ENCODE data around the gene NEO1.
"Not testable (repeated sequence)": the region's sequence is repeated elsewhere in the genome, so short reads cannot be mapped to it uniquely, and the experiment has no call there.

NEO1 gene

DNA sequence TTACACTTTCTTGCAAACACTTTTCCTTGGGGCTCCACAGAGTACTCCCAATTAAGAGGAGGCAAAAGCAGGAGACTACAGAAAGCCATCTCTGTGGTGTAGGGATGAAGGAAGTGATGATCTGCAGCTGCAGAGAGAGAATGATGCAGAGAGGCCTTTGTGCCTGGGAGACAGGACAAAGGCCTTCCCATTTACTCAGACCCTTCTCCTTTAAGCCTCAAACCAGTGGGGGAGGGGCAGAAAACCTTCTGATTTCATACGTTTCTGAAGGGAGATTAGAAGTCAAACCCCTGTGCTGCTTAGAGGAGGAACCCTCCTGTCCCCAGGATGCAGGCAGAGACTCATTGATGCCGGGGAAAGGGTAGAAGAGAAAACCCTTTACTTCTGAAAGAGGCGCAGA lies 130.8 kb downstream of the NEO1 start:
- DNase-seq (ENCODE audit: low read depth in 1 of 2, low spot score in 1 of 2), result no peak

DNA sequence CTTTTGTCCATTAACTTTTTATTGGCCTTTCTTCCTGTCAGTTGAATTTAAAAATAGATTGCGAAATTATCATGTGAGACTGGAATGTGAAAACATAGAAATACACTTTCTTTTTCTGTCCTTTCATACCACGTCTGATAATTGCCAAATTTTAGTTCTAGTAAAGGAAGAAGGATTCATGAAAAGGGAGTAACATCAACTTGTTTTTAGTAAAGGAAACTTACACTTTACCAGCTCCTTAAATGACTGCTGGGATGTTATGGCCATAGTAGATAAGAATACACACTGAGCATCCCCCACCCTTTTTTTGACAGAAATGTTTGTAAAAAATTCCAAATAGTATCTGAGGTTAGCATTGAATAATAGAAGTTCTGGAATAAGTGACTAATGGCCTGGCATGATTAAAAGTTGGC lies 137.9 kb downstream of the NEO1 start:
- no peak for DNase-seq (ENCODE audit: low read depth in 1 of 2, low spot score in 1 of 2)

GRCh38 chr15:73195166-73195565 lies 142.9 kb downstream of the NEO1 start:
- no peak for DNase-seq (ENCODE audit: low read depth in 1 of 2, low spot score in 1 of 2)

DNA sequence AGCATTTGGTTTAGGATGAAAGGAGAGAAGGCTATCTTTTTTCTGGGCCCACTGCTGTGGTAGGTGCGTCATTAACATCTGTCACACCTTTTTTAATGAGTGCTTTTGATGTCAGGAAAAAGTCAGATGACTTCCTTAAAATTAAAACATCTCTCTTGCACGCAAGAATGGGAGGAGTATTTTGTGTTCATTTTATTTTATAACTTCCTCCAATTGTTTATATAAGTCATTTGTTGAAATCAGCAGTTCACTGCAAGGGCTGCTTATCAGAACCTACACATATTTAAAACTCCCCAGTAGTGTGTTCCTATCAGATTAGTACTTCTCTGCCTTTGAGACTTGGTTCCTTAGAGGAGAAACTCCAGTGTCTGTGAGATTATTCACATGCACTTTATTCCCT lies 143.8 kb downstream of the NEO1 start:
- DNase-seq (ENCODE audit: low read depth in 1 of 2, low spot score in 1 of 2), result no peak

GRCh38 chr15:73200339-73200738 lies 148.1 kb downstream of the NEO1 start:
- DNase-seq (ENCODE audit: low read depth in 1 of 2, low spot score in 1 of 2), result no peak

DNA sequence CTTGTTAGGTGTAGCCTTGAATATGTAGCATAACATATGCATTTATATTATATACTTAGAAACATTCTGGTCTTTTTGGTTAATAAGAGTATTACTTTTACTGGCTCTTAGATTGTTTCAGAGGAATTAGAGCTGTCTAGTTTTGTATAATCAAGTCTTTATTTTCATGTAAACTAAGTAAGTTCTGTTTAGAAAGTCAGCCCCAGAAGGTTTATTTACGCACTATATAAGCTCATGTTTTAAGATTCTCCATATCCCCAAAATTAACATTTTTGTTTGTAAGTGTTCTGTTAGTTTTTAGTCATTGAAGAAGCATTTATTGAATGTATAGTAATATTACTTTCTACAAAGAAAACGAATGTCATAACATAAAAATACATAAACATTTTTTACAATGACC lies 158.4 kb downstream of the NEO1 start:
- DNase-seq (ENCODE audit: low read depth in 1 of 2, low spot score in 1 of 2), result no peak

GRCh38 chr15:73212424-73212823 lies 160.2 kb downstream of the NEO1 start:
- no peak for DNase-seq (ENCODE audit: low read depth in 1 of 2, low spot score in 1 of 2)

GRCh38 chr15:73221450-73221849 lies 169.2 kb downstream of the NEO1 start:
- DNase-seq (ENCODE audit: low read depth in 1 of 2, low spot score in 1 of 2), result not testable (repeated sequence)

- no peak for DNase-seq (ENCODE audit: low read depth in 1 of 2, low spot score in 1 of 2)
Measured at GRCh38 chr15:73225358-73226015, 173.2 kb downstream of the NEO1 start.

DNA sequence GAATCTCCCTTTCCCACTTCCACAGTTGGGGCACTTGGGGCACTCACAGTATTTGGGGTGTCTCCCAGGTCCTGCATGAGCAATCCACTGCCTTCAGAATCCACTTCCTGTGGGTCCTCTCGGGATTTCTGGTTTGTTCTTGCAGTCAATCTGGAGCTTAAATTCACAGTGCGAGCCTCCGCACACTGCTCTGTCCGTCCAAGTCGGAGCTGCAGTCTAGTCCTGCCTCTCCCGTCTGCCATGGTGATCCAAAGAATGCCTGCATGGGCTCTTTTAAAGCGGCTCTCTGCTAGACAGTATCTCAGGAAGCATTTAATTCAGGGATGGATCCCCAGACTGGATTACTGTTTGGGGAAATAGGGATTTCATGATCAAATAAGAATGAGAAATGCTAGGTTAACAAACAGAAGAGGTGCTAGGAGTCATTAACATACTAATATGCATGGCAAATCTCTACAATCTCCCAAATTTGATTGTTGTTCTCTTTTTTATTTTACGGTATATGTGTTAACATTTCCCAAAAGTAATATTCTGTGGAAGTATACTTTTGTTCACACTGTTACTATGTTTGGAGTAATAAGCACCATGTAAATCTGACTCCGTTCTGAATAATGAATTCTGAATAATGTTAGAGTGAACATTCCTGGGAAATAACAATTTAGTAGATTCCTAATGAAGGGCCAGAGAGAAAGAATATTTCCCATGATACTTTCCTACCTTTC lies 174.0 kb downstream of the NEO1 start:
- no peak for DNase-seq (ENCODE audit: low read depth in 1 of 2, low spot score in 1 of 2)

- DNase-seq (ENCODE audit: low read depth in 1 of 2, low spot score in 1 of 2), result no peak
Measured at GRCh38 chr15:73227433-73228056, 175.3 kb downstream of the NEO1 start.

DNA sequence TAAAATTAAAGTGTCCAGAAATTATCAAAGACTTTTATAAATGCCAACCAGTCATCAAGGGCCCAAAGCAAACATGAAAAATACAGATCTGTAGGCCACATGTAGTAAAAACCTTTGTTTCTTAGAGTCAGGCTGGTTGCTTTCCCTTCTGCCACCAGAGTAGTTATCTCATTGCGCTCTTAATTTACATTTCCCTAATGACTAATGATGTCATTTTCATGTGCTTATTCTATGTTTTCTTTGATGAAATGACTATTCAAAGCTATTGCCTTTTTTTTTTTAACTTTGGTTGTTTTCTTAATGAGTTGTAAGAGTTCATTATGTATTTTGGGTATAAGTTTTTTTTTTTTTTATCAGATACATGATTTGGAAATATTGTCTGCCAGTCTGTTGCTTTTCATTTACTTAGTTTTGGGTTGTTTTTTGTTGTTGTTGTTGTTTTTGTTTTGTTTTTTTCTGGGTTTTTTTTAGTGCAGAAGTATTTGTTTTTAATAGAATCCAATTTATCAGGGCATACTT lies 175.9 kb downstream of the NEO1 start:
- DNase-seq (ENCODE audit: low read depth in 1 of 2, low spot score in 1 of 2), result no peak

DNA sequence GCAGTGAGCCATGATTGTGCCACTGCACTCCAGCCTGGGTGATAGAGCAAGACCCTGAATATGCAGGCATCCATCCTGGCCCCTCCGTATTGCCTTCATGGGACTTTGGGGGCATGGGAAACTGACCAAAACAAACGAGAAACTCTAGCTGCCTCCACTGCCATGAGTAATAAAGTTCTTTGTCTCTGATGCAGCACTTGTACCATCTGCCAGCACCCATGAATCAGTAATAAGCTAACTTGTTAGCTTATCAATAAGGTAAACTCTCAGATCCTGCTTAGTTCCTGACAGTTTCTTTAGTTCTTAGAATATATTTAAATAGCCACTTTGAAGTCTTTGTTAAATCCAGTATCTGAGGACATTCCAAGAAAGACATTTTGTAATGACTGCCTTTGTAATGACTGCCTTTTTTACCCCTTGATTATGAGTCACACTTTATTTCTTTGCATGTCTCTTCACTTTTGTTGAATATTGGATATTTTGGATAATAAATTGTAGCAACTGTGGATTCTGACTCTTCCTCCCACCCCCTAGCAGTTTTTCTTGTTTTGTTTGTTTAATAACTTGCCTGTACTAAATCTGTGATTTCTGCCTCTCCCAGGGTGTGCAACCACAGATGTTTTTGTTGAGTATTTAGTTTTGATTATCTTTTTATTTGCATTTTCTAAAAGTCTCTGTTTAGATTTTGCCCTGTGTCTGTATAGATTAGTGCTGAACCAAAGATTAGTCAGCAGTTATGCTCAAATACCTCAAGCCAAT lies 179.6 kb downstream of the NEO1 start:
- no peak for DNase-seq (ENCODE audit: low read depth in 1 of 2, low spot score in 1 of 2)

DNA sequence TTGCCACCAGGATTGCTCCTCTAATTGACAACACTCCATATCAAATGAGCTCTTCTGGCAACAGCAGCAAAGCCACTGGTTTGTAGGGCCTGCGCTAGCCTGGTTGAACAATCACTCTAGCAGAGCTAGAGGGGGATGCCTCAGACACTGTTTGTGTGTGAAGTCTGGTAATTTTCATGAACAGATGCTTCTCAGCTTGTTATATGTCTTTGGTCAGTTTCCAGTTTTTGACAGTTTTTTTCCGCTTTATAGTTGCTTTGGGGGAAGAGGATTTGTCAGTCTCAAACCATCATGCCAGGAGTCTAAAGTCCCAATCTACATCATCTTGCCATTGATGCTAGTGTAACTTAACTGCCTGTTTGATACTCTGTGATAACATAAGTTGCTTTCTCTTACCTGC lies 180.5 kb downstream of the NEO1 start:
- no peak for DNase-seq (ENCODE audit: low read depth in 1 of 2, low spot score in 1 of 2)

DNA sequence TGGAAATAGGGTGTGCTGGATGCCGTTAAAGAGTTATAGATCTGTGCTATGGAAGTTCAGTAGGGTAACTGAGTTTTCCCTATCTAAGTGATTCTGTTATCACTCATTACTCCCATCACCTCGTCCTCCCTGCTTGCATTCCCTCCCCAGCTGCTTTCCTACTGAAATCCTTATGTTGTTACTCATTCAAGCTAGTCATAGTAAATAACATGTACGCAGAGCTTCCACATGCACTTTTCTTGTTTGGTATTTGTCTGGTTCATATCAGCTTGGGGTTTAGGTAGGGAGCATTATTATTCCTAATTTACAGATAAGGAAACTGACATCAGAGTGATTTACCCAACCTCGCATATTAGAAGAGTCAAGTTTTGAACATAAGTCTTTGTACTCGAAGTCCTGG lies 181.4 kb downstream of the NEO1 start:
- no peak for DNase-seq (ENCODE audit: low read depth in 1 of 2, low spot score in 1 of 2)

DNA sequence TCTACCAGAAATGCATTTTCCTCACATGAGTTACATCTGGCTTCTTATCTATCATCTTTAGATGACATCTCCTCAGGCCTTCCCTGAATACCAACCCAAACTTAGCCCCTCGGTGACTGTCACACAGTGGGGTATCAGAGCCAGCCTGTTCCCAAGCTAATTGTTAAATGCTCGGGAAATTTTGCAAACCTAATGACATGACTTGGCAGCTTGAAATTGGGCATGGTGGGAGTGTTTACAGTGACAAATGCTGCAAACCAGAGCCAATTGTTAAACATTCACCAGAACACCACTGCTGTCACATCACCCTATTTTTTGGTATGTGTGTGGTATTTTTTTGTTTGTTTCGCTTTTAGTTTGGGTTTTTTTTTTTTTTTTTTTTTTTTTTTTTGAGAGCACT lies 185.6 kb downstream of the NEO1 start:
- DNase-seq (ENCODE audit: low read depth in 1 of 2, low spot score in 1 of 2), result no peak

DNA sequence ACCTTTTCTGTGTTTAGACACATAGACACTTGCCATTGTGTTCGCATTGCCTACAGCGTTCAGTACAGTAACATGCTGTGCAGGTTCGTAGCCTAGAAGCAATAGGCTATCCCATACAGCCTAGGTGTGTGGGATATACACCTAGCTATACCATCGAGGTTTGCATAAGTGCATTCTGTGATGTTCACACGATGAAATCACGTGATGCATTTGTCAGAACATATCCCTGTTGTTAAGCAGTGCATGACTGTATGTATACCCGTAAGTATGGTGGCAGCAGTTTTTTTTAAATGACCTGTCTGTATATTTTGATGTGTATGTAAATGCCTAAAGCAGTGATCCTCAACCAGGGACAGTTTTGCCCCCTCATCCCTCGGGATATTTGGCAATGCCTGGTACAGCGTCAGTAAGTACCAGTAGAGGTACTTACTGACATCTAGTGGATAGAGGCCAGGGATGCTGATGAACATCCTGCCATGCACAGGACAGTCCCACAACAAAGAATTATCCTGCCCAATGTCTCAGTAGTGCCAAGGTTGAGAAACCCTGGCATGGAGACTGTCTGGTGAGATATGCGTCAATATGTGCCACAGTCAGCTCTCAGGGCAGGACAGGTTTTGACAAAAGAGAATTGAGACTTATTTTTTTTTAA lies 187.4 kb downstream of the NEO1 start:
- DNase-seq (ENCODE audit: low read depth in 1 of 2, low spot score in 1 of 2), result no peak

- DNase-seq (ENCODE audit: low read depth in 1 of 2, low spot score in 1 of 2), result peak; percentile 42 to 49
Measured at GRCh38 chr15:73240866-73241499, 188.7 kb downstream of the NEO1 start.

DNA sequence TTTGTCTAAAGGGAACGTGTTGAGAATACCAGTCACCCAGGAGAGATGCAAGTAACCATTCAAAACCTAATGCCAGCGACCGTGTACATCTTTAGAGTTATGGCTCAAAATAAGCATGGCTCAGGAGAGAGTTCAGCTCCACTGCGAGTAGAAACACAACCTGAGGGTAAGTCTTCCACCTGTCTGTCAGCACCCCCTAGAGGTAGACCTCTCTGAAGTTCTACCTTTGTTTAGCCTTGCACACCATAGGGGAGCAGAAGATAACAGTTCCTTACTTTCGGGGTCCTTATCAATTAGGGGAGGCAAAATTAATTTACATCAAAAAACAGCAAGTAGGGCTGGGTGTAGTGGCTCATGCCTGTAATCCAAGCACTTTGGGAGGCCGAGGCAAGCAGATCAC lies 192.1 kb downstream of the NEO1 start:
- no peak for DNase-seq (ENCODE audit: low read depth in 1 of 2, low spot score in 1 of 2)

GRCh38 chr15:73246439-73246838 lies 194.2 kb downstream of the NEO1 start:
- DNase-seq (ENCODE audit: low read depth in 1 of 2, low spot score in 1 of 2), result no peak

DNA sequence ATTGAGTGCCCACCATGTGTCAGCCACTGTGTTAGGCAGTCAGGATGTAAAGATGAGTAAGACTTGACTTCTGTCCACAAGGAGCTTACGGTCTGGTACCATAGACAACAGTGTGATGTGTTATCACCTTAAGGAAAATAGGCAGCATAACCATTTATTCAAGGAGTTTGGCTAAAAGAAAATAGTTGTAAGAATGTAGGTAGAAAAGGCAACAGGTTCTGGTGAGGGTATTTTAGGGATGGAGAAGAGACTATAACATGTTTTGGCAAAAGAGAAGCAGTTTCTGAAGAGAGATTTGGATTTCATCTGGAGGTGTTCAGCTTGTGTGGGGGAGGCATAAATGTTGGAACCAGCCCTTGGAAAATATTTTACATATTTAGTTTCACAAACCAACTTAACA lies 194.6 kb downstream of the NEO1 start:
- no peak for DNase-seq (ENCODE audit: low read depth in 1 of 2, low spot score in 1 of 2)

Data from stimulated activated CD4-positive, alpha-beta T cell treated with anti-CD3 and anti-CD28 coated beads, Interleukin-15, amount 100 ng/mL, for 1 hour (primary cell).